Stimulated activated CD8-positive, alpha-beta memory T cell treated with anti-CD3 and anti-CD28 coated beads, Interleukin-15, amount 100 ng/mL, for 48 hours (primary cell): ENCODE measurements around the gene FAM227B.
"Not testable (repeated sequence)": the region's sequence is repeated elsewhere in the genome, so short reads cannot be mapped to it uniquely, and the experiment has no call there.

ENCODE experiments used
- DNase-seq, 2 donors: peaks; one replicate each; pipeline ENCODE4 v3.0.0-alpha.2; 2020; ENCODE audit warnings: low read depth in 2 of 2

The FAM227B gene

DNA sequence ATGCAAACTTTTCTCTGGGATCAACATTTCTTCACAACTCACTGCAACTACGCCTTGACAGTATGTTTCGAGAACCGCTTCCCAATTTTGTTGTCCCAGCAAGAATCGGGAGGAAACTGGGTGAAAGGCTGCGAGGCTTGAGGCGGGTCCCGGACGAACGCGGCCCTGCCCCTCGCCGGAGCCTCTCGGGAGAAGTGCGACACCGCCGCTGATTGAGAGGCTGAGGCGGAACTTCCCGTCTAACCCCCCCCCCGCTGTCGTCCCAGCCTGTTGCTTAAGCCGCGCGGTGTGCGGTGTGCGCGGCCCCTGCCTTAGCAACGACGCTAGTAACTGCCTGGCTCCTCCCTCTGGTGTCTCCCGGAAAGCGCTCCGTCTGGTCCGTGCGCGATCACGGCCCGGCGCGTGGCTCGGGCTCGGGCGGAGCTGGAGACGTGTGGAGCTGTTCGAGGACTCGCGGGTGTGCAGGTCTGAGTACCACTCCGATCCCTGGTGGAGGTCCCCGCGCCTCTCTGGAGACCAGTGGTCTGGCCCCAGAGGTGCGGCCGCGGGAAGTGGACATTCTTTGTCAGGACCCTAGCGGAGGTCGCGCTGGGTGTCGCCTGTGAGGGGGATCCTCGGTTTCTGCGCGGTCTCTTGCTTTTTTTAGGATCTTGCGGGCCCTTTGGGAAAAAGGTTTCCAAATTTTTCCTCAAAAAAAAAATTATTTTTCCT is at the start of gene FAM227B, which contains the start of gene DTWD1:
Gene FAM227B, minus strand, starts transcription at position 161 of the 711 bp plus-strand sequence. CDS start 5,647 bp downstream, outside the sequence.
Gene DTWD1, plus strand, starts transcription at position 391 of the 711 bp plus-strand sequence. CDS start 4,120 bp downstream, outside the sequence.
- DNase-seq = peak; percentile 90 to 92

- no peak for DNase-seq
Measured at GRCh38 chr15:49669288-49669687, 48.7 kb upstream of the FAM227B start.

DNA sequence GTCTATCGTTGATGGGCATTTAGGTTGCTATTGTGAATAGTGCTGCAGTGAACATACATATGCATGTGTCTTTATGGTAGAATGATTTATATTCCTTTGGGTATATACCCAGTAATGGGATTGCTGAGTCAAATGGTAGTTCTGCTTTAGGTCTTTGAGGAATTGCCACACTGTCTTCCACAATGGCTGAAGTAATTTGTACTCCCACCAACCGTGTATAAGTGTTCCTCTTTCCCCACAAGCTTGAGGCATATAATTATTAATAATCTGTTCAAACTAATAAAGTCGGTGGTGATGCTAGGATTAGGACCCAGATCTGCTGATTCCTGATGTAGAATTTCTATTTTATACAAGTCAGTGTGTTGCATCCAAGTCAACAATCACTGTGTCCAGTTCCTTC is 45.9 kb upstream of the FAM227B start:
- not testable (repeated sequence) for DNase-seq

- DNase-seq = no peak
Measured at GRCh38 chr15:49664716-49665115, 44.1 kb upstream of the FAM227B start.

DNA sequence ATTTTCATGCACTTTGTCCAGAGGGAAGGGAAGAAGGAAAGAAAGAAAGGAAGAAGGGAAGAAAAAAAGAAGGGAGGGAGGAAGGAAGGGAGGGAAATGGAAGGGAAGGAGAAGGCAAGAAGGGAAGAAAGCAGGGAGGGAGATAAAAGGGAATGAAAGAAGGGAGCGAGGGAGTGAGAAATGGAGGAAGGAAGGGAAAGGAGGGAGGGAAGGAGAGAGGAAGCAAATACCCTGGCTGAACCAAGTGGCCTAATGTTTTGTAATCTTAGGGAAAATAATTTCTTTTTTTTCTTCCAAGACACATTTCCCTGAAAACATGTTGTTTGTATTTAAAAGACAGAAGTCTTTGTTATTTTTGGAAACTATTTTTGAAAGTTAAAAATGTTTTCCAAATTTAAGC is 36.1 kb upstream of the FAM227B start:
- no peak for DNase-seq

DNA sequence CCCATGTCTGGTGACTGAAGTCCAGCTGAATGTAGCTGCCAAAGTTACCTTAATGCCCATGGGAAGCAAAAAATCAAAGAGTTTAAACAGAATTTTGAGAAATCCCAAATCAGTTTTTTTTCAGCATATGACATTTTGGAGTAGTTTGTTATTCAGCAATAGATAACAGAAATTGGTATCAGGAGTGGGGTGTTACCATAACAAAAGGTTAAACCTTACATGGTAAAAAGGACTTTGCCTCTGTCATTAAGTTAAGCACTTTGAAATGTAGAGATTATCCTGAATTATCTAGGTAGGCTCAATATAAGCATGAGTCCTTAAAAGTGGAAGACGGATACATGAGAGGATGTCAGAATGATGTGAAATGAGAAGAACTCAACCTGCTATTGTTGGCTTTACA is 32.3 kb upstream of the FAM227B start:
- DNase-seq = no peak

GRCh38 chr15:49650676-49651075 is 30.1 kb upstream of the FAM227B start:
- no peak for DNase-seq

GRCh38 chr15:49649987-49650386 is 29.4 kb upstream of the FAM227B start:
- no peak for DNase-seq

- no peak for DNase-seq
Measured at GRCh38 chr15:49646891-49647290, 26.3 kb upstream of the FAM227B start.

- DNase-seq = no peak
Measured at GRCh38 chr15:49645941-49646340, 25.3 kb upstream of the FAM227B start.

- DNase-seq = no peak
Measured at GRCh38 chr15:49645277-49645676, 24.7 kb upstream of the FAM227B start.

GRCh38 chr15:49644364-49644794 is 23.8 kb upstream of the FAM227B start:
- DNase-seq = no peak

GRCh38 chr15:49637857-49638256 is 17.2 kb upstream of the FAM227B start:
- no peak for DNase-seq

DNA sequence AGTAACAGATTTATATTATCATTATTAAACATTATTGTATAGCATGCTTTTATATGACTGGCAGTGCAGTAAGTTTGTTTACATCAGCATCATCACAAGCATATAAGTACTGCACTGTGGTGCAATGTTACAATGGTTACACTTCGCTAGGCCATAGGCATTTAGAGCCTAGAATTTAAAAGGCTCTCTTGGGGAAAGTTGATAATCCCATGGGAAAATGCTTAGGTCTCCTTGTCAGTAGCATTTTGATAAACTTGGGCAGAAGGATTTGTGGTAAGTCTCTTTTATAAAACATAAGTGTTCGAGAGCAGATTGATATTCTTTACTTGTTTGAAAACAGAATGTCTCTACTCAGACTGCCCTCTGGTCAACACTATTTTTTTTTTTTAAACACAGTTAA is 7.8 kb upstream of the FAM227B start:
- DNase-seq = no peak

- no peak for DNase-seq
Measured at GRCh38 chr15:49627407-49627877, 6.8 kb upstream of the FAM227B start.

GRCh38 chr15:49625460-49626036 is 4.9 kb upstream of the FAM227B start:
- DNase-seq = no peak

DNA sequence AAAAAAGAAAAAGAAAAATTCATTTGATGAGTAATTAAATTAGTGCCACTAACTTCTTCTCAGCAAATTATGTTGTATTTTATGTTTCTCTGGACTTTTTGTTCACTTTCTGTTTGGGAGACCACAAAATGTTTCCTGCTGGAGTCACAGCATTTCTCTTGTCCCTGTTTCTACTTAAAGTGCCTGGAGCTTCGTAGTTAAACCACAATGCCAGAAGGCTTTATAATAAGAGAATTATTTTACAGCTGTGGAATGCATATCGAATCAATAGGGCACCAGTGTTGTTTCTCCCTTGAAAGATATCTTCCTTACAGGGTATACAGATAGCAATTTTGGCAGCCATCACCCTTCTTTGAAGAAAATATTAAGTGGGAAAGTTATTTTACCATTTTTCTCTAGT is 3.4 kb upstream of the FAM227B start:
- no peak for DNase-seq

- no peak for DNase-seq
Measured at GRCh38 chr15:49622561-49622960, 1.9 kb upstream of the FAM227B start.

DNA sequence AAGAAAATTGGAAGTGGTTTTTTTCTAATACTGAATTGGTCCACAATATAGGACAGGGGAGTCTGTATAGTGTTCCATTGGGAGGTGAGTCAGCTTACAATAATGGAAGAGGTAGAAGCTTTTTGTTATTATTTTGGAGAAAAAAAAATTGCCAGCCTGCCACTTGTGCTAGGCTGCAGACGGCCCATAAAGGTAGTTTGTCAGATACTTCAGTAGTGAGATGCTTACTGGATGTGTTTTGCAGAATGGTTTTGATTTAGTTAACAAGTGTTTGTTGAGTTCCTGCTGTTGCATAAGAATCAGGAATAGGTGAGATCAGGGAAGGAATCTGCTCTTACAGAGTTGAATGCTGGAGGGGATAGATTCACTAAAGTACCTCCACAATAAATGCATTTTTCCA is 1.3 kb upstream of the FAM227B start:
- no peak for DNase-seq

DNA sequence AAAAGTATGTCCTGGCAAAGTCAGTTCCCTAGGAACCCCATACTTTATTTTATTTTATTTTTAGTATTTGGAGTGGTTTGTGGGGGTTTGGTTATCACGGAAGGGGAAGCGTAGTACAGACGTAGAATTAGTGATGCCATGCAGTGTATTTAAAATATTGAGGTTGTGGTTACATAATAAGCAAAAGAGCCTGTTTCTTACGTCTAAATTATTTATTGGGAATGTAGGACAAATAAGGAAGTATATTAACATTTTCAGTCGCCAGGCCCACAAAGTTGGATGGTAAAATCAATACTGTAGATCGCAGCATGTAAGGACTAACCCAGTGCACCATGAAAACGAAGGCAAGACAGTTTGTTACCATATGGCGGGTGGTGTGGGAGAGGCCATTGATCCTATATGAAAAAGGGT is 788 bp upstream of the FAM227B start:
- DNase-seq = no peak

DNA sequence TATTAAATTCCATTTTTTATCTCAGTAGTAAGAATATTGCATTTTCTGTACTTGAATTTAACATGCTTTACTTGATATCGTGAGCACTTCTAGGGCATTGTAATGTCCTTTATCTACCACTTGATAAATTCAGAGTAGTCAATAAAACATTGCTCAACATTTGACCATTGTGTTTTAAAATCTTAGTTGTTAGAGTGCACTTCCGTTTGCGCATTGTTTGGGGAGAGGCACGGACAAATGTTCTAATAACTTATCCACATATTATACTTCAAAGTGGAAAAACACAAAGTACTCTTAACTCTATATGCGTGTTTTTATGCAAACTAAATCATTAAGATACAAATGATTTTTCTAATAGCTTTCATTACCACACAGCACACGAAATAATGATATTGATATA is 419 bp downstream of the FAM227B start:
- DNase-seq = no peak

GRCh38 chr15:49619226-49619625 is 1.4 kb downstream of the FAM227B start:
- DNase-seq = no peak

DNA sequence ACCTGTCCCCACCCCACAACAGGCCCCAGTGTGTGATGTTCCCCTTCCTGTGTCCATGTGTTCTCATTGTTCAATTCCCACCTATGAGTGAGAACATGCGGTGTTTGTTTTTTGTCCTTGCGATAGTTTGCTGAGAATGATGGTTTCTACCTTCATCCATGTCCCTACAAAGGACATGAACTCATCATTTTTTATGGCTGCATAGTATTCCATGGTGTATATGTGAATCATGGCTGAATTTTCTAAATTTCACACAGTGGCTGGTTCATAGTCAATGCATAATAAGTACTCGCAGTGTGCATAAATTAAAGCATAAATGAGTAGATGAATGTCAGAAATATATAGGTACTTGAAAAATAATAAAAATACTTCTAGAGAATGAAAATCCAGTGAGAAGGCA is 8.4 kb downstream of the FAM227B start:
- DNase-seq = not testable (repeated sequence)
